HepG2 (cell line): Measurements from ENCODE around the gene UCN. TPM values are rescaled to one million over a fixed set of nuclear protein-coding genes. Genes with fewer than 3 reads are reported as not detected.

Experiments used
- ARNTL ChIP-seq: sonication (generic); formaldehyde crosslinking; IDR thresholded peaks from 2 replicates; pipeline ENCODE4 v1.4.0; 2020; ENCODE audit warnings: mild to moderate bottlenecking, missing genetic modification reagents
- CHD2 ChIP-seq: IDR thresholded peaks from 2 replicates; pipeline ENCODE4 v1.6.1; 2011; ENCODE audit warnings: low read depth, low read length, improper control_type of control experiment
- GATAD2A ChIP-seq: IDR thresholded peaks from 2 replicates; pipeline ENCODE4 v1.6.1; 2016
- HMGA1 ChIP-seq: sonication (generic); formaldehyde crosslinking; conservative IDR thresholded peaks from 2 replicates; pipeline ENCODE4 v1.4.0; 2020; ENCODE audit warnings: missing genetic modification reagents
- KLF16 ChIP-seq, 2 experiments: sonication (generic) in 1 of 2; formaldehyde crosslinking in 1 of 2; IDR thresholded peaks; 2 replicates each; pipeline versions ENCODE4 v1.6.1 to v1.8.0; 2016 to 2023; ENCODE audit warnings: missing genetic modification reagents in 2 of 2, missing compliant biosample characterization in 1 of 2
- MXD1 ChIP-seq: sonication (generic); formaldehyde crosslinking; IDR thresholded peaks from 2 replicates; pipeline ENCODE4 v1.4.0; 2020; ENCODE audit warnings: mild to moderate bottlenecking, missing genetic modification reagents
- MYC ChIP-seq: sonication (generic); formaldehyde crosslinking; IDR thresholded peaks from 2 replicates; pipeline ENCODE4 v1.9.0; 2021; ENCODE audit warnings: missing genetic modification reagents, borderline replicate concordance
- NFIB ChIP-seq: sonication (generic); formaldehyde crosslinking; IDR thresholded peaks from 2 replicates; pipeline ENCODE4 v1.9.0; 2021; ENCODE audit warnings: missing genetic modification reagents, mild to moderate bottlenecking, borderline replicate concordance
- NR2F2 ChIP-seq: IDR thresholded peaks from 2 replicates; pipeline ENCODE4 v1.6.1; 2012; ENCODE audit warnings: low read depth, inconsistent platforms, borderline replicate concordance
- NR3C1 ChIP-seq: sonication (generic); formaldehyde crosslinking; IDR thresholded peaks from 2 replicates; pipeline ENCODE4 v1.4.0; 2020; ENCODE audit warnings: missing genetic modification reagents
- PAX8 ChIP-seq: sonication (generic); formaldehyde crosslinking; IDR thresholded peaks from 2 replicates; pipeline ENCODE4 v1.8.0; 2022; ENCODE audit warnings: mild to moderate bottlenecking, missing genetic modification reagents, borderline replicate concordance
- POGZ ChIP-seq: sonication (generic); formaldehyde crosslinking; IDR thresholded peaks from 2 replicates; pipeline ENCODE4 v1.4.0; 2020; ENCODE audit warnings: mild to moderate bottlenecking, missing genetic modification reagents
- SIX1 ChIP-seq: sonication (generic); formaldehyde crosslinking; IDR thresholded peaks from 2 replicates; pipeline ENCODE4 v1.4.0; 2020; ENCODE audit warnings: missing genetic modification reagents, borderline replicate concordance
- SYNCRIP ChIP-seq: fragments of 200-400 bp; formaldehyde crosslinking; IDR thresholded peaks from 2 replicates; pipeline ENCODE4 v1.6.1; 2018; ENCODE audit warnings: mild to moderate bottlenecking, low read depth, low read length; ENCODE audit not compliant: insufficient read depth
- THAP9 ChIP-seq: sonication (generic); formaldehyde crosslinking; IDR thresholded peaks from 2 replicates; pipeline ENCODE4; 2020; ENCODE audit warnings: missing genetic modification reagents, mild to moderate bottlenecking, borderline replicate concordance
- TRIM24 ChIP-seq: sonication (generic); formaldehyde crosslinking; IDR thresholded peaks from 2 replicates; pipeline ENCODE4 v1.8.0; 2022; ENCODE audit warnings: mild to moderate bottlenecking, missing genetic modification reagents
- ZNF143 ChIP-seq: sonication (generic); formaldehyde crosslinking; IDR thresholded peaks from 2 replicates; pipeline ENCODE4 v1.4.0; 2020; ENCODE audit warnings: missing genetic modification reagents
- ZNF24 ChIP-seq: fragments of 450-650 bp; IDR thresholded peaks from 2 replicates; pipeline ENCODE4 v1.6.1; 2017; ENCODE audit warnings: antibody characterized with exemption, mild to moderate bottlenecking
- ZNF430 ChIP-seq: sonication (generic); formaldehyde crosslinking; IDR thresholded peaks from 2 replicates; pipeline ENCODE4 v1.9.0; 2021; ENCODE audit warnings: mild to moderate bottlenecking, missing genetic modification reagents
- ZNF547 ChIP-seq: sonication (generic); formaldehyde crosslinking; IDR thresholded peaks from 2 replicates; pipeline ENCODE4 v1.5.1; 2020; ENCODE audit warnings: mild to moderate bottlenecking, missing genetic modification reagents
- ZNF672 ChIP-seq: sonication (generic); formaldehyde crosslinking; IDR thresholded peaks from 2 replicates; pipeline ENCODE4 v1.8.1; 2022; ENCODE audit warnings: missing genetic modification reagents
- ZNF720 ChIP-seq: sonication (generic); formaldehyde crosslinking; IDR thresholded peaks from 2 replicates; pipeline ENCODE4 v1.4.0; 2020; ENCODE audit warnings: missing genetic modification reagents
- polyA plus RNA-seq, 8 experiments: library from polyadenylated mRNA; depleted of rRNA in 3 of 8; stranded (reverse) in 7 of 8; unstranded in 1 of 8; fragments of >200 nt; fragmentation: Illumina TruSeq in 4 of 8; extraction: Trizol in 4 of 8; gene quantifications; 2 replicates each; pipeline versions ENCODE4 v1.2.1 to v1.2.3, GENCODE V29; 2011 to 2016; ENCODE audit warnings: low read depth in 4 of 8, missing spikeins in 1 of 8, mixed read lengths in 1 of 8; ENCODE audit not compliant: insufficient read depth in 1 of 8
- total RNA-seq, 5 experiments: library from RNA; depleted of rRNA; stranded (reverse); fragments of >200 nt; fragmentation: Illumina TruSeq; extraction: Trizol; gene quantifications; 2 replicates each; pipeline ENCODE4 v1.2.3, GENCODE V29; 2016; ENCODE audit warnings: low read depth in 1 of 5
- TF ChIP-seq, protein P1 (sequence below): IDR thresholded peaks from 2 replicates; pipeline ENCODE4 v1.6.1; 2016
- TF ChIP-seq, protein P2 (sequence below): sonication (generic); formaldehyde crosslinking; IDR thresholded peaks from 2 replicates; pipeline ENCODE4 v1.4.0; 2020; ENCODE audit warnings: missing genetic modification reagents

UCN gene
- total and polyA plus RNA-seq, 2 of the 13 experiments (the other 11 are each of a cell fraction or from before 2014, with no cell fraction given) = 1.2 to 2.3 TPM

GRCh38 chr2:27264753-27265535 lies 43.3 kb downstream of the UCN start (continued):
- no peak for TF ChIP-seq SYNCRIP
- no peak for TF ChIP-seq CHD2
- peak; percentile 90 for TF ChIP-seq MYC (CRISPR knock-in tag)
- peak in 1 of 2 experiments; percentile 80; a peak in 2 of 4 replicates for TF ChIP-seq KLF16 (CRISPR knock-in tag; IDR thresholded peaks at IDR 0.05)
- peak; percentile 82 for TF ChIP-seq THAP9 (CRISPR knock-in tag)
- TF ChIP-seq NFIB (CRISPR knock-in tag) = no peak
- TF ChIP-seq, protein P1, sequence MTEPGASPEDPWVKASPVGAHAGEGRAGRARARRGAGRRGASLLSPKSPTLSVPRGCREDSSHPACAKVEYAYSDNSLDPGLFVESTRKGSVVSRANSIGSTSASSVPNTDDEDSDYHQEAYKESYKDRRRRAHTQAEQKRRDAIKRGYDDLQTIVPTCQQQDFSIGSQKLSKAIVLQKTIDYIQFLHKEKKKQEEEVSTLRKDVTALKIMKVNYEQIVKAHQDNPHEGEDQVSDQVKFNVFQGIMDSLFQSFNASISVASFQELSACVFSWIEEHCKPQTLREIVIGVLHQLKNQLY (CRISPR knock-in tag) = no peak; the same call in 1 of the 2 replicates
- no peak; the same call in 1 of the 2 replicates for TF ChIP-seq ZNF430
- peak; percentile 54; the same call in 1 of the 2 replicates for TF ChIP-seq POGZ
- no peak for TF ChIP-seq ZNF24
- TF ChIP-seq MXD1 = peak; percentile 81
- no peak for TF ChIP-seq ZNF672 (CRISPR knock-in tag)
- peak; percentile 89 for TF ChIP-seq ARNTL (CRISPR knock-in tag)
- no peak for TF ChIP-seq NR3C1 (CRISPR knock-in tag)
- no peak for TF ChIP-seq ZNF720 (CRISPR knock-in tag)
- TF ChIP-seq PAX8 (CRISPR knock-in tag) = no peak
- TF ChIP-seq, protein P2, sequence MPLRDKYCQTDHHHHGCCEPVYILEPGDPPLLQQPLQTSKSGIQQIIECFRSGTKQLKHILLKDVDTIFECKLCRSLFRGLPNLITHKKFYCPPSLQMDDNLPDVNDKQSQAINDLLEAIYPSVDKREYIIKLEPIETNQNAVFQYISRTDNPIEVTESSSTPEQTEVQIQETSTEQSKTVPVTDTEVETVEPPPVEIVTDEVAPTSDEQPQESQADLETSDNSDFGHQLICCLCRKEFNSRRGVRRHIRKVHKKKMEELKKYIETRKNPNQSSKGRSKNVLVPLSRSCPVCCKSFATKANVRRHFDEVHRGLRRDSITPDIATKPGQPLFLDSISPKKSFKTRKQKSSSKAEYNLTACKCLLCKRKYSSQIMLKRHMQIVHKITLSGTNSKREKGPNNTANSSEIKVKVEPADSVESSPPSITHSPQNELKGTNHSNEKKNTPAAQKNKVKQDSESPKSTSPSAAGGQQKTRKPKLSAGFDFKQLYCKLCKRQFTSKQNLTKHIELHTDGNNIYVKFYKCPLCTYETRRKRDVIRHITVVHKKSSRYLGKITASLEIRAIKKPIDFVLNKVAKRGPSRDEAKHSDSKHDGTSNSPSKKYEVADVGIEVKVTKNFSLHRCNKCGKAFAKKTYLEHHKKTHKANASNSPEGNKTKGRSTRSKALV (CRISPR knock-in tag) = peak; percentile 97
- no peak for TF ChIP-seq HMGA1 (CRISPR knock-in tag)
- no peak for TF ChIP-seq GATAD2A (CRISPR knock-in tag)
- TF ChIP-seq NR2F2 = peak; percentile 14; the same call in 1 of the 2 replicates
- TF ChIP-seq ZNF547 (CRISPR knock-in tag) = peak; percentile 81
- TF ChIP-seq ZNF143 (CRISPR knock-in tag) = peak; percentile 45; the same call in 1 of the 2 replicates
- no peak for TF ChIP-seq TRIM24 (CRISPR knock-in tag)
- no peak for TF ChIP-seq SIX1 (CRISPR knock-in tag)
